Measurements from ENCODE around the gene ATAD1. TPM values are rescaled to one million over a fixed set of nuclear protein-coding genes. Genes with fewer than 3 reads are reported as not detected.

The ATAD1 gene
- total and polyA plus RNA-seq, 2 of the 4 experiments (the other 2 are of a cell fraction), result 12.7 to 21.9 TPM

DNA sequence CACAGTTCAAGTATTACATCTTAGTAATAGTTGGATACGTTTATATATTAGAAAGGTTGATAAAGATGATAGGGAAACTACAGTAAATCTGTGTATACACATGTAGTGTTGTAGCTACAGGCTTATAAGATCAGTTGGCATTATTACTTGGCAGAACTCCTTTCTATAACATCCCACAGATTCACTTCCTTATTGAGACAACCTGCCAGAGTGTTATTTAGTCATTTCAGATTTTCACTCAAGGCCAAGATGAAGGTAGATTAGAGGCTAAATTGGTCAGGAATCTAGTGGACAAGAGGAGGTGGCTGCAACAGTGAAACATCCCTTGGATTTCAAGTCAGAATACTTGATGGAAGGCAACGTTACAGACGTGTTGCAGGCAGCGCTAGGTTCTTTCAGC, 95.3 kb downstream of the ATAD1 start:
- H2BK15ac ChIP-seq (ENCODE audit: low read depth, low read length), result no peak overlapping the region
- H3K79me1 ChIP-seq (ENCODE audit: low read depth in 1 of 2, low read length in 2 of 2), result 0 out of 4 replicates have a peak, but pooled peaks cover 0 to 8% of the 10 kb centered on the region in 2 experiments
- 100% methylated on average over 1 of the region's 4 CpGs; no CpG with 5 or more reads in 1 of the 2 experiments for WGBS, 2 experiments (ENCODE audit: extremely low coverage in 2 of 2, insufficient read length in 1 of 2)
- H2BK5ac ChIP-seq (ENCODE audit: low read depth, low read length, poor library complexity, severe bottlenecking), result no peak overlapping the region
- H3K36me3 ChIP-seq (ENCODE audit: control insufficient read depth, insufficient read depth, low read length), result peaks cover 4% of the 10 kb centered on the region; the same call in 1 of the 2 replicates
- 0 out of 2 replicates have a peak overlapping the region, but pooled peaks have one; percentile 17 for H3K4ac ChIP-seq (ENCODE audit: low read depth, low read length)
- no peak overlapping the region for H4K8ac ChIP-seq (ENCODE audit: low read depth in 2 of 2, low read length in 2 of 2)
- no peak overlapping the region for H3K4me3 ChIP-seq (ENCODE audit: insufficient read depth, low read depth, low read length)
- peak overlapping the region; percentile 39; the same call in 1 of the 2 replicates for H3K14ac ChIP-seq (replicated peaks; ENCODE audit: low read depth, low read length)
- H3K27me3 ChIP-seq (ENCODE audit: control insufficient read depth, insufficient read depth, low read length), result no peaks in the 10 kb centered on the region
- ATAC-seq (ENCODE audit: low read depth) (no peak; the same call in 1 of the 2 replicates), DNase-seq (no peak)
- H2AFZ ChIP-seq (replicated peaks; ENCODE audit: low read length, poor library complexity), result no peak overlapping the region
- H3K4me1 ChIP-seq (ENCODE audit: control insufficient read depth, insufficient read depth, low read length), result peaks cover 9% of the 10 kb centered on the region
- no peak overlapping the region for H2BK20ac ChIP-seq (ENCODE audit: low read depth, low read length)
- in situ Hi-C loops (cut with MboI; ENCODE audit: low sequenced_read_pairs) (no loop called here), intact Hi-C loops (cut with micrococcal nuclease) (loop anchor here (5.0 kb wide), 1 partner anchor 65 kb away; the partner anchor contains the start of gene PAPSS2), dilution Hi-C loops (cut with HindIII; ENCODE audit: low sequenced_read_pairs, unreplicated experiment) (no loop called here)
- H3K27ac ChIP-seq (ENCODE audit: insufficient read depth, low read length), result no peak overlapping the region
- no peak overlapping the region for H2AK9ac ChIP-seq (replicated peaks; ENCODE audit: low read depth, low read length, poor library complexity)
- H2BK120ac ChIP-seq (ENCODE audit: low read depth, low read length), result no peak overlapping the region
- H4K91ac ChIP-seq (ENCODE audit: insufficient read depth, low read depth, low read length), result no peak overlapping the region
- no peak overlapping the region for H3K9ac ChIP-seq (ENCODE audit: low read depth, low read length)
- no peaks in the 10 kb centered on the region for H3K9me3 ChIP-seq (ENCODE audit: control insufficient read depth, insufficient read depth, low read length)
- no peak overlapping the region for H3K4me2 ChIP-seq (ENCODE audit: low read depth, low read length)
- H3K23ac ChIP-seq (ENCODE audit: low read depth, low read length), result 0 out of 2 replicates have a peak overlapping the region, but pooled peaks have one; percentile 18
- no peak overlapping the region for H4K5ac ChIP-seq (ENCODE audit: low read depth, low read length)
- no peak overlapping the region for H3K56ac ChIP-seq (ENCODE audit: extremely low read depth, insufficient read depth, low read length)
- BruUV-seq (replicated peaks), result no TSS peak
- CTCF ChIA-PET, result no interaction called here
- POLR2A ChIA-PET (ENCODE audit: unreplicated experiment), result no interaction called here
- H2AK5ac ChIP-seq (ENCODE audit: low read depth, low read length), result no peak overlapping the region
- peaks cover 7% of the 10 kb centered on the region for H3K9me1 ChIP-seq (ENCODE audit: insufficient read depth, low read length)
- no peak overlapping the region for H3K18ac ChIP-seq (ENCODE audit: low read depth, low read length)
- TF ChIP-seq, protein P1, sequence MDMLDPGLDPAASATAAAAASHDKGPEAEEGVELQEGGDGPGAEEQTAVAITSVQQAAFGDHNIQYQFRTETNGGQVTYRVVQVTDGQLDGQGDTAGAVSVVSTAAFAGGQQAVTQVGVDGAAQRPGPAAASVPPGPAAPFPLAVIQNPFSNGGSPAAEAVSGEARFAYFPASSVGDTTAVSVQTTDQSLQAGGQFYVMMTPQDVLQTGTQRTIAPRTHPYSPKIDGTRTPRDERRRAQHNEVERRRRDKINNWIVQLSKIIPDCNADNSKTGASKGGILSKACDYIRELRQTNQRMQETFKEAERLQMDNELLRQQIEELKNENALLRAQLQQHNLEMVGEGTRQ (IDR thresholded peaks at IDR 0.05; ENCODE audit: low read depth, low read length), result no peak
- no peak for TF ChIP-seq RFX5 (IDR thresholded peaks at IDR 0.05; ENCODE audit: low read depth, low read length)
- TF ChIP-seq, protein P2, sequence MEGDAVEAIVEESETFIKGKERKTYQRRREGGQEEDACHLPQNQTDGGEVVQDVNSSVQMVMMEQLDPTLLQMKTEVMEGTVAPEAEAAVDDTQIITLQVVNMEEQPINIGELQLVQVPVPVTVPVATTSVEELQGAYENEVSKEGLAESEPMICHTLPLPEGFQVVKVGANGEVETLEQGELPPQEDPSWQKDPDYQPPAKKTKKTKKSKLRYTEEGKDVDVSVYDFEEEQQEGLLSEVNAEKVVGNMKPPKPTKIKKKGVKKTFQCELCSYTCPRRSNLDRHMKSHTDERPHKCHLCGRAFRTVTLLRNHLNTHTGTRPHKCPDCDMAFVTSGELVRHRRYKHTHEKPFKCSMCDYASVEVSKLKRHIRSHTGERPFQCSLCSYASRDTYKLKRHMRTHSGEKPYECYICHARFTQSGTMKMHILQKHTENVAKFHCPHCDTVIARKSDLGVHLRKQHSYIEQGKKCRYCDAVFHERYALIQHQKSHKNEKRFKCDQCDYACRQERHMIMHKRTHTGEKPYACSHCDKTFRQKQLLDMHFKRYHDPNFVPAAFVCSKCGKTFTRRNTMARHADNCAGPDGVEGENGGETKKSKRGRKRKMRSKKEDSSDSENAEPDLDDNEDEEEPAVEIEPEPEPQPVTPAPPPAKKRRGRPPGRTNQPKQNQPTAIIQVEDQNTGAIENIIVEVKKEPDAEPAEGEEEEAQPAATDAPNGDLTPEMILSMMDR (conservative IDR thresholded peaks at IDR 0.05; ENCODE audit: low read depth, low read length), result no peak
- TF ChIP-seq, protein P3, sequence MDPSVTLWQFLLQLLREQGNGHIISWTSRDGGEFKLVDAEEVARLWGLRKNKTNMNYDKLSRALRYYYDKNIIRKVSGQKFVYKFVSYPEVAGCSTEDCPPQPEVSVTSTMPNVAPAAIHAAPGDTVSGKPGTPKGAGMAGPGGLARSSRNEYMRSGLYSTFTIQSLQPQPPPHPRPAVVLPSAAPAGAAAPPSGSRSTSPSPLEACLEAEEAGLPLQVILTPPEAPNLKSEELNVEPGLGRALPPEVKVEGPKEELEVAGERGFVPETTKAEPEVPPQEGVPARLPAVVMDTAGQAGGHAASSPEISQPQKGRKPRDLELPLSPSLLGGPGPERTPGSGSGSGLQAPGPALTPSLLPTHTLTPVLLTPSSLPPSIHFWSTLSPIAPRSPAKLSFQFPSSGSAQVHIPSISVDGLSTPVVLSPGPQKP (IDR thresholded peaks at IDR 0.05; ENCODE audit: borderline replicate concordance, low read depth, low read length), result no peak
- TF ChIP-seq CHD1 (IDR thresholded peaks at IDR 0.05; ENCODE audit: low read depth, low read length), result no peak
- no peak for TF ChIP-seq SMC3 (IDR thresholded peaks at IDR 0.05; ENCODE audit: low read depth, low read length)
- TF ChIP-seq MXI1 (IDR thresholded peaks at IDR 0.05; ENCODE audit: borderline replicate concordance, low read depth, low read length), result no peak
- no peak for TF ChIP-seq RCOR1 (IDR thresholded peaks at IDR 0.05; ENCODE audit: insufficient replicate concordance, low read length)
- no peak for TF ChIP-seq MAZ (IDR thresholded peaks at IDR 0.05; ENCODE audit: borderline replicate concordance, low read depth, low read length)
- no peaks in the 10 kb centered on the region for H4K20me1 ChIP-seq (ENCODE audit: insufficient read depth, low read length)

Measured in IMR-90 (cell line).